ENCODE results near the gene RAB34.
A peak's percentile ranks its signal among the peaks of the same experiment; 100 is the strongest.

RAB34 gene

GRCh38 chr17:28684963-28685362, 32.7 kb downstream of the RAB34 start:
- Histone ChIP-seq H3K9me3 (ENCODE audit: control insufficient read depth, insufficient read depth, low read depth, low read length) (no peaks in the 10 kb centered on the region), H3K4me3 (ENCODE audit: low read depth, low read length) (no peak overlapping the region), H3K4me1 (ENCODE audit: control insufficient read depth, insufficient read depth, low read length) (no peaks in the 10 kb centered on the region), H3K36me3 (ENCODE audit: control insufficient read depth in 2 of 2, insufficient read depth in 1 of 2, low read length in 2 of 2) (peaks cover 75 to 97% of the 10 kb centered on the region in 2 experiments), H3K27ac (ENCODE audit: extremely low read depth, low read depth, low read length) (no peak overlapping the region; the same call in 1 of the 2 replicates)
- CTCF ChIA-PET, result interaction anchor here (0.6 to 1.2 kb wide), 3 partner anchors 17 to 43 kb away, joined by 3 to 5 read pairs (median 3); no protein-coding TSS in a partner anchor
- POLR2A ChIA-PET, result no interaction called here
- TF ChIP-seq HOXD13 (CRISPR knock-in tag; IDR thresholded peaks at IDR 0.05; ENCODE audit: borderline replicate concordance) (no peak), ZNF610 (tag by site-specific recombination; IDR thresholded peaks at IDR 0.05; ENCODE audit: borderline replicate concordance) (no peak), ZNF148 (tag by site-specific recombination; IDR thresholded peaks at IDR 0.05; ENCODE audit: borderline replicate concordance) (no peak), ZSCAN4 (tag by site-specific recombination; IDR thresholded peaks at IDR 0.05) (no peak), BCL11A (tag by site-specific recombination; IDR thresholded peaks at IDR 0.05; ENCODE audit: low read depth) (no peak), ZNF596 (tag by site-specific recombination; IDR thresholded peaks at IDR 0.05) (no peak), MEIS1 (CRISPR knock-in tag; IDR thresholded peaks at IDR 0.05; ENCODE audit: borderline replicate concordance) (no peak), SP3 (tag by site-specific recombination; IDR thresholded peaks at IDR 0.05) (no peak), KLF1 (tag by site-specific recombination; IDR thresholded peaks at IDR 0.05) (no peak), ZNF544 (tag by site-specific recombination; IDR thresholded peaks at IDR 0.05) (no peak), OSR2 (tag by site-specific recombination; IDR thresholded peaks at IDR 0.05) (peak; percentile 49), ZNF404 (tag by site-specific recombination; IDR thresholded peaks at IDR 0.05) (no peak), ZNF10 (tag by site-specific recombination; IDR thresholded peaks at IDR 0.05) (peak; percentile 66; the same call in 1 of the 2 replicates), ZNF488 (tag by site-specific recombination; IDR thresholded peaks at IDR 0.05) (no peak), ZNF514 (tag by site-specific recombination; IDR thresholded peaks at IDR 0.05) (no peak), ZNF529 (tag by site-specific recombination; IDR thresholded peaks at IDR 0.05; ENCODE audit: insufficient replicate concordance) (no peak), ZNF426 (tag by site-specific recombination; IDR thresholded peaks at IDR 0.05) (no peak), GFI1B (tag by site-specific recombination; IDR thresholded peaks at IDR 0.05) (no peak), ZNF341 (tag by site-specific recombination; IDR thresholded peaks at IDR 0.05; ENCODE audit: low read depth) (0 out of 2 replicates have a peak, but pooled peaks have one; percentile 17), ZNF654 (tag by site-specific recombination; IDR thresholded peaks at IDR 0.05; ENCODE audit: low read depth) (peak; percentile 65), ZNF423 (tag by site-specific recombination; IDR thresholded peaks at IDR 0.05) (no peak), ZNF707 (tag by site-specific recombination; IDR thresholded peaks at IDR 0.05) (no peak), CTCF (tag by site-specific recombination; IDR thresholded peaks at IDR 0.05) (peak; percentile 67; the same call in 1 of the 2 replicates), ZNF549 (tag by site-specific recombination; IDR thresholded peaks at IDR 0.05) (no peak)
- TF ChIP-seq, protein P1, sequence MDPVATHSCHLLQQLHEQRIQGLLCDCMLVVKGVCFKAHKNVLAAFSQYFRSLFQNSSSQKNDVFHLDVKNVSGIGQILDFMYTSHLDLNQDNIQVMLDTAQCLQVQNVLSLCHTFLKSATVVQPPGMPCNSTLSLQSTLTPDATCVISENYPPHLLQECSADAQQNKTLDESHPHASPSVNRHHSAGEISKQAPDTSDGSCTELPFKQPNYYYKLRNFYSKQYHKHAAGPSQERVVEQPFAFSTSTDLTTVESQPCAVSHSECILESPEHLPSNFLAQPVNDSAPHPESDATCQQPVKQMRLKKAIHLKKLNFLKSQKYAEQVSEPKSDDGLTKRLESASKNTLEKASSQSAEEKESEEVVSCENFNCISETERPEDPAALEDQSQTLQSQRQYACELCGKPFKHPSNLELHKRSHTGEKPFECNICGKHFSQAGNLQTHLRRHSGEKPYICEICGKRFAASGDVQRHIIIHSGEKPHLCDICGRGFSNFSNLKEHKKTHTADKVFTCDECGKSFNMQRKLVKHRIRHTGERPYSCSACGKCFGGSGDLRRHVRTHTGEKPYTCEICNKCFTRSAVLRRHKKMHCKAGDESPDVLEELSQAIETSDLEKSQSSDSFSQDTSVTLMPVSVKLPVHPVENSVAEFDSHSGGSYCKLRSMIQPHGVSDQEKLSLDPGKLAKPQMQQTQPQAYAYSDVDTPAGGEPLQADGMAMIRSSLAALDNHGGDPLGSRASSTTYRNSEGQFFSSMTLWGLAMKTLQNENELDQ (tag by site-specific recombination; IDR thresholded peaks at IDR 0.05; ENCODE audit: low read depth), result no peak
- TF ChIP-seq, protein P2, sequence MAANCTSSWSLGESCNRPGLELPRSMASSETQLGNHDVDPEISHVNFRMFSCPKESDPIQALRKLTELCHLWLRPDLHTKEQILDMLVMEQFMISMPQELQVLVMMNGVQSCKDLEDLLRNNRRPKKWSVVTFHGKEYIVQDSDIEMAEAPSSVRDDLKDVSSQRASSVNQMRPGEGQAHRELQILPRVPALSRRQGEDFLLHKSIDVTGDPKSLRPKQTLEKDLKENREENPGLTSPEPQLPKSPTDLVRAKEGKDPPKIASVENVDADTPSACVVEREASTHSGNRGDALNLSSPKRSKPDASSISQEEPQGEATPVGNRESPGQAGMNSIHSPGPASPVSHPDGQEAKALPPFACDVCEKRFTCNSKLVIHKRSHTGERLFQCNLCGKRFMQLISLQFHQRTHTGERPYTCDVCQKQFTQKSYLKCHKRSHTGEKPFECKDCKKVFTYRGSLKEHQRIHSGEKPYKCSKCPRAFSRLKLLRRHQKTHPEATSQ (tag by site-specific recombination; IDR thresholded peaks at IDR 0.05), result no peak
- TF ChIP-seq, protein P3, sequence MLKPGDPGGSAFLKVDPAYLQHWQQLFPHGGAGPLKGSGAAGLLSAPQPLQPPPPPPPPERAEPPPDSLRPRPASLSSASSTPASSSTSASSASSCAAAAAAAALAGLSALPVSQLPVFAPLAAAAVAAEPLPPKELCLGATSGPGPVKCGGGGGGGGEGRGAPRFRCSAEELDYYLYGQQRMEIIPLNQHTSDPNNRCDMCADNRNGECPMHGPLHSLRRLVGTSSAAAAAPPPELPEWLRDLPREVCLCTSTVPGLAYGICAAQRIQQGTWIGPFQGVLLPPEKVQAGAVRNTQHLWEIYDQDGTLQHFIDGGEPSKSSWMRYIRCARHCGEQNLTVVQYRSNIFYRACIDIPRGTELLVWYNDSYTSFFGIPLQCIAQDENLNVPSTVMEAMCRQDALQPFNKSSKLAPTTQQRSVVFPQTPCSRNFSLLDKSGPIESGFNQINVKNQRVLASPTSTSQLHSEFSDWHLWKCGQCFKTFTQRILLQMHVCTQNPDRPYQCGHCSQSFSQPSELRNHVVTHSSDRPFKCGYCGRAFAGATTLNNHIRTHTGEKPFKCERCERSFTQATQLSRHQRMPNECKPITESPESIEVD (tag by site-specific recombination; IDR thresholded peaks at IDR 0.05), result no peak

All from HEK293 (cell line).